KMS-11 (cell line): ENCODE data around the gene C1orf35.

ENCODE experiments used
- H2AFZ ChIP-seq: fragments of 200-600 bp; sonication (generic); 2 replicates; pipeline ENCODE4 v1.6.1; 2016; ENCODE audit warnings: antibody characterized with exemption, mixed run types, low read depth
- H3K27ac ChIP-seq: fragments of 200-600 bp; sonication (generic); 2 replicates; pipeline ENCODE4 v1.6.1; 2016; ENCODE audit warnings: mild to moderate bottlenecking, mixed run types
- H3K27me3 ChIP-seq: fragments of 200-600 bp; sonication (generic); 2 replicates; pipeline ENCODE4 v1.6.1; 2017; ENCODE audit warnings: mild to moderate bottlenecking, low read depth, mixed run types, moderate library complexity; ENCODE audit not compliant: insufficient read depth
- H3K36me3 ChIP-seq: fragments of 200-600 bp; sonication (generic); 2 replicates; pipeline ENCODE4 v1.6.1; 2017; ENCODE audit warnings: mild to moderate bottlenecking, mixed run types; ENCODE audit not compliant: insufficient read depth
- H3K4me1 ChIP-seq: fragments of 200-600 bp; sonication (generic); 2 replicates; pipeline ENCODE4 v1.6.1; 2016; ENCODE audit warnings: mild to moderate bottlenecking, low read depth, mixed run types; ENCODE audit not compliant: poor library complexity, severe bottlenecking
- H3K4me2 ChIP-seq: fragments of 200-600 bp; sonication (generic); 2 replicates; pipeline ENCODE4 v1.7.0; 2016; ENCODE audit warnings: mild to moderate bottlenecking, mixed run types
- H3K4me3 ChIP-seq: fragments of 200-600 bp; sonication (generic); IDR thresholded peaks from 2 replicates; pipeline ENCODE4 v1.6.1; 2017; ENCODE audit warnings: low read depth, low read length, mixed read lengths; ENCODE audit not compliant: insufficient read depth
- H3K79me2 ChIP-seq: fragments of 200-600 bp; sonication (generic); 2 replicates; pipeline ENCODE4 v1.6.1; 2016; ENCODE audit warnings: low read depth, mixed run types; ENCODE audit not compliant: insufficient read depth
- H3K9ac ChIP-seq: fragments of 200-600 bp; sonication (generic); 2 replicates; pipeline ENCODE4 v1.6.1; 2016; ENCODE audit warnings: mild to moderate bottlenecking, mixed run types
- H4K20me1 ChIP-seq: fragments of 200-600 bp; sonication (generic); 2 replicates; pipeline ENCODE4 v1.6.1; 2016; ENCODE audit warnings: mild to moderate bottlenecking, mixed run types; ENCODE audit not compliant: insufficient read depth
- TF ChIP-seq, protein P1 (sequence below): fragments of 200-600 bp; sonication (generic); conservative IDR thresholded peaks from 2 replicates; pipeline ENCODE4 v1.6.1; 2017; ENCODE audit warnings: low read depth, mild to moderate bottlenecking, antibody characterized with exemption, low read length, moderate library complexity, mixed read lengths

The C1orf35 gene

DNA sequence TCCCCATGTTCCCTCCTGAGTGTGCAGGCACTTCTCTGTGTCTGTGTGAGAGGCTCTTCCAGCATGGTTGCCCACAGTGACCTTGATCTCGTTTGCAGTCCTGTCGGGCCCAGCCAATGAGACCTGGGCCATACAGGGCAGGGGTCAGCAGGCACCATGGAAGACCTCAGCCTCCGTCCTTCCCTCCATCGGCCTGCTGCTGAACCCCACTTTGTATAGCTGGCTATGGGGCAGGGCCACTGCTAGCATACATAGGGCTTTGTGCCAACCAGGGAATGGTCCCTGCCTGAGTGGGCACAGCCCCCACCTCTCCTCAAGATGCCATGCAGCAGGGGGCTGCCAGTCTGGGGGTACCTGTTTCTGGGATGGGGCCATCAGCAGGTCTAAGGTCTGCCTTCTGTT is 3.8 kb downstream of the C1orf35 start:
- H3K79me2 ChIP-seq, result peaks cover 69% of the 10 kb centered on the region
- no peak overlapping the region for H3K4me3 ChIP-seq
- peaks cover 43% of the 10 kb centered on the region for H4K20me1 ChIP-seq
- peaks cover 24% of the 10 kb centered on the region for H3K4me1 ChIP-seq
- H3K27me3 ChIP-seq, result no peaks in the 10 kb centered on the region
- peaks cover 9% of the 10 kb centered on the region; the same call in 1 of the 2 replicates for H3K36me3 ChIP-seq
- no peak overlapping the region for H2AFZ ChIP-seq
- no peak overlapping the region for H3K9ac ChIP-seq
- TF ChIP-seq, protein P1, sequence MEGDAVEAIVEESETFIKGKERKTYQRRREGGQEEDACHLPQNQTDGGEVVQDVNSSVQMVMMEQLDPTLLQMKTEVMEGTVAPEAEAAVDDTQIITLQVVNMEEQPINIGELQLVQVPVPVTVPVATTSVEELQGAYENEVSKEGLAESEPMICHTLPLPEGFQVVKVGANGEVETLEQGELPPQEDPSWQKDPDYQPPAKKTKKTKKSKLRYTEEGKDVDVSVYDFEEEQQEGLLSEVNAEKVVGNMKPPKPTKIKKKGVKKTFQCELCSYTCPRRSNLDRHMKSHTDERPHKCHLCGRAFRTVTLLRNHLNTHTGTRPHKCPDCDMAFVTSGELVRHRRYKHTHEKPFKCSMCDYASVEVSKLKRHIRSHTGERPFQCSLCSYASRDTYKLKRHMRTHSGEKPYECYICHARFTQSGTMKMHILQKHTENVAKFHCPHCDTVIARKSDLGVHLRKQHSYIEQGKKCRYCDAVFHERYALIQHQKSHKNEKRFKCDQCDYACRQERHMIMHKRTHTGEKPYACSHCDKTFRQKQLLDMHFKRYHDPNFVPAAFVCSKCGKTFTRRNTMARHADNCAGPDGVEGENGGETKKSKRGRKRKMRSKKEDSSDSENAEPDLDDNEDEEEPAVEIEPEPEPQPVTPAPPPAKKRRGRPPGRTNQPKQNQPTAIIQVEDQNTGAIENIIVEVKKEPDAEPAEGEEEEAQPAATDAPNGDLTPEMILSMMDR, result no peak
- no peak overlapping the region for H3K27ac ChIP-seq
- no peak overlapping the region for H3K4me2 ChIP-seq

DNA sequence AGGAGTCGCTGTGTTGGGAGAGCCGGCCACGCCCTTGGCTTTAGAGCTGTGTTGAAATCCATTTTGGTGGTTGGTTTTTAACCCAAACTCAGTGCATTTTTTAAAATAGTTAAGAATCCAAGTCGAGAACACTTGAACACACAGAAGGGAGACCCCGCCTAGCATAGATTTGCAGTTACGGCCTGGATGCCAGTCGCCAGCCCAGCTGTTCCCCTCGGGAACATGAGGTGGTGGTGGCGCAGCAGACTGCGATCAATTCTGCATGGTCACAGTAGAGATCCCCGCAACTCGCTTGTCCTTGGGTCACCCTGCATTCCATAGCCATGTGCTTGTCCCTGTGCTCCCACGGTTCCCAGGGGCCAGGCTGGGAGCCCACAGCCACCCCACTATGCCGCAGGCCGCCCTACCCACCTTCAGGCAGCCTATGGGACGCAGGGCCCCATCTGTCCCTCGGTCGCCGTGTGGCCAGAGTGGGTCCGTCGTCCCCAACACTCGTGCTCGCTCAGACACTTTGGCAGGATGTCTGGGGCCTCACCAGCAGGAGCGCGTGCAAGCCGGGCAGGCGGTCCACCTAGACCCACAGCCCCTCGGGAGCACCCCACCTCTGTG is 4.7 kb downstream of the C1orf35 start:
- H2AFZ ChIP-seq, result no peak overlapping the region
- TF ChIP-seq, protein P1, result no peak
- no peak overlapping the region for H3K4me3 ChIP-seq
- no peak overlapping the region for H3K9ac ChIP-seq
- no peaks in the 10 kb centered on the region for H3K27me3 ChIP-seq
- H3K27ac ChIP-seq, result no peak overlapping the region; the same call in 1 of the 2 replicates
- peaks cover 24% of the 10 kb centered on the region for H3K4me1 ChIP-seq
- H3K79me2 ChIP-seq, result peaks cover 78% of the 10 kb centered on the region
- no peak overlapping the region for H3K4me2 ChIP-seq
- peaks cover 50% of the 10 kb centered on the region for H4K20me1 ChIP-seq
- H3K36me3 ChIP-seq, result peaks cover 9% of the 10 kb centered on the region; the same call in 1 of the 2 replicates

DNA sequence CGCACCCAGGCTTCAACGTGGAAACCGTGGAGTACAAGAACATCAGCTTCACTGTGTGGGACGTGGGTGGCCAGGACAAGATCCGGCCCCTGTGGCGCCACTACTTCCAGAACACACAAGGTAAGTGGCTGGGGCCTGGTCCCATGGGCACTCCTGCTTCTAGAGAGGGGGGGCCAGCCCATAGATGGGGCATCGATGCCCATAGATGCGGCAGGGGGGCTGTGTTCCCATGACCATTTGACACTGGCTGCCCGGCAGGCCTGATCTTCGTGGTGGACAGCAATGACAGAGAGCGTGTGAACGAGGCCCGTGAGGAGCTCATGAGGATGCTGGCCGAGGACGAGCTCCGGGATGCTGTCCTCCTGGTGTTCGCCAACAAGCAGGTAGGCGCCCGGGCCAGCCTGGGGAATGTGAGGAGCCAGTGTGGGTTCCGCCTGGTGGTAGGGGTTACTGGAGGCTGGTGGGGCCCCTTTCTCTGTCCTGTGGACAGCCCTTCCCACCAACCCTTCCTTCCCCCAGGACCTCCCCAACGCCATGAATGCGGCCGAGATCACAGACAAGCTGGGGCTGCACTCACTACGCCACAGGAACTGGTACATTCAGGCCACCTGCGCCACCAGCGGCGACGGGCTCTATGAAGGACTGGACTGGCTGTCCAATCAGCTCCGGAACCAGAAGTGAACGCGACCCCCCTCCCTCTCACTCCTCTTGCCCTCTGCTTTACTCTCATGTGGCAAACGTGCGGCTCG is 5.6 kb downstream of the C1orf35 start:
- no peak overlapping the region for H3K4me3 ChIP-seq
- H3K27me3 ChIP-seq, result no peaks in the 10 kb centered on the region
- H3K4me1 ChIP-seq, result peaks cover 24% of the 10 kb centered on the region
- H3K9ac ChIP-seq, result no peak overlapping the region
- TF ChIP-seq, protein P1, result no peak
- H3K79me2 ChIP-seq, result peaks cover 87% of the 10 kb centered on the region
- no peak overlapping the region for H3K4me2 ChIP-seq
- no peak overlapping the region; the same call in 1 of the 2 replicates for H3K27ac ChIP-seq
- H3K36me3 ChIP-seq, result peaks cover 9% of the 10 kb centered on the region; the same call in 1 of the 2 replicates
- H2AFZ ChIP-seq, result no peak overlapping the region
- H4K20me1 ChIP-seq, result peaks cover 60% of the 10 kb centered on the region

DNA sequence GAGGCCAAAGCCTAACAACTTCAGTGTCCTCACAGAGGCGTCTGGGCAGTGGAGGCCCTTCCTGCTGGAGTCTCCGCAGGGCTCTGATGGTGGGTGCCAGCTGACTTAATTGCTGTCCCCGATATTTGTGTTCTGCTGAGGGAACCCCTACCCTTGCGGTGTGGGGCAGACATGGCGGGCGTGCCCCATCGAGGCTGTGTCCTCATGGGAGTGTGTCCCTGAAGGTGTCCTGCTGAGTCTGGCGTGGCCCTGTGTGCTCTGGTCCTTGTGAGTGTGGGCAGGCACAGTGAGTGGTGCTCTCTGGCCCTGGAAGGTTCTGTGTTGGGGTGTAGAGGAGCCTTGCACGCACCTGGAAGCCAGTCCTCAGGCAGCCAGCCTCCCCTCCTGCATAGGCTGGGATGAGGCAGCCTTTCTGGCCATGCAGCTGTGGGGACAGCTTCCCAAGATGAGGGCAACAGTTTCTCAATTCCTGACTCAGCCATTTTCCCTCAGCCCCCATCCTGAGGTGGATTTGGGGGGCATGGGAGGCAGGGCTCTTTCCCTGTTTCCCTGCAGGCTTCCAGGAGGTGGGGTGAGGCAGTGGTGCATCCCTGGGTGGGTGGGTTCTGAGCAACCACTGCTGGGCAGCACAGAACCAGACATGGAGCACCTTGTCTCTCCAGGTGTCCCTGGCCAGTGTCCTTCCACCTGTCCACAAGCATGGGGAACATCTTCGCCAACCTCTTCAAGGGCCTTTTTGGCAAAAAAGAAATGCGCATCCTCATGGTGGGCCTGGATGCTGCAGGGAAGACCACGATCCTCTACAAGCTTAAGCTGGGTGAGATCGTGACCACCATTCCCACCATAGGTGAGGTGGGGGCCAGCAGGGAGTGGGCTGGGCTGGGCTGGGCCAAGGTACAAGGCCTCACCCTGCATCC is 6.5 kb downstream of the C1orf35 start:
- Histone ChIP-seq H3K9ac (no peak overlapping the region), H3K36me3 (peaks cover 11% of the 10 kb centered on the region; the same call in 1 of the 2 replicates), H3K4me3 (no peak overlapping the region), H3K79me2 (peaks cover 95% of the 10 kb centered on the region), H3K4me2 (no peak overlapping the region), H4K20me1 (peaks cover 66% of the 10 kb centered on the region), H3K4me1 (peaks cover 31% of the 10 kb centered on the region), H3K27me3 (no peaks in the 10 kb centered on the region), H3K27ac (no peak overlapping the region; the same call in 1 of the 2 replicates), H2AFZ (no peak overlapping the region)
- TF ChIP-seq, protein P1, result no peak
